Hepatocyte (in vitro differentiated cells): ENCODE results near the gene TMEM9B.

Experiments
- CTCF ChIP-seq: fragments of 200-600 bp; sonication (generic); IDR thresholded peaks from 2 replicates; pipeline ENCODE4 v1.5.1; 2016; ENCODE audit warnings: antibody characterized with exemption, mild to moderate bottlenecking; ENCODE audit not compliant: poor library complexity
- EZH2 ChIP-seq: fragments of 200-600 bp; sonication (generic); IDR thresholded peaks from 2 replicates; pipeline ENCODE4 v1.6.1; 2016; ENCODE audit warnings: antibody characterized with exemption, mild to moderate bottlenecking, borderline replicate concordance
- EZH2phosphoT487 ChIP-seq: fragments of 200-600 bp; sonication (generic); IDR thresholded peaks from one replicate; pipeline ENCODE4 v1.6.1; 2018; ENCODE audit warnings: antibody characterized with exemption, mild to moderate bottlenecking, low read depth, moderate library complexity; ENCODE audit not compliant: unreplicated experiment, severe bottlenecking

GRCh38 chr11:8961401-8961800, 2.8 kb downstream of the TMEM9B start:
- TF ChIP-seq CTCF (no peak), EZH2 (no peak), EZH2phosphoT487 (no peak)
